Measurements from ENCODE around the gene SLC30A7.

The SLC30A7 gene

DNA sequence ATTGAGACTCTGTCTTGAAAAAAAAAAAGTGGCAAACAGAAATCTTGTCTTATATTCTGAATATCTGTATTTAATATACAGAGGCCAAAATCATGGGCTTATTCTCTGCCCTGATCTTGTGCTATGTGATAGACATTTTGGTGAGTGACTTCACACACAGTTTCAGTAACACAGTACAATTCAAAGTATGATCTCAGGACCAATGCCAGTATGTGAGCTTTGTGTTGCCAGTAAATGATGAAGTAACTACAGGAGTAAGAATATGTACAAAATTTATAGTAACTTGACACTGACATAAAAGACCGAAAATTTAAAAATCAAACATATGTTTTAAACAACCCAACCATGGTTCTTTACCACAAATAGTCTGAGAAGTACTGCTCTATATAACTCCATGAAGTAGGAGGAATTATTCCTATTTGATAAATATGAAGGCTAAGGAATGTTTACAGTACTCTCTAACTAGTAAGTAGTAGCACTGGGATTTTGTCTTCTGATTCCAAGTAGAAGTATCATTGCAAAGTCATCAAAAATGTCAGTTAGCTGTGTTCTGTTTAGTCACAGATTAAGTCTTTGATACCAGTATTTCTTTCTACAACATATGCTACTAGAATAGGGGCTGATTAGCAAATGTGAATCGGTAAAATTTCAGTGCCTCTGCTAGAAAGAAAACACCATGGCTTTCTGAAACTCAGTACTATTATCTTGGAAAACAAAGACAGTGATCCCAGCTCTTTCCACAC, 104.4 kb downstream of the SLC30A7 start:
- Histone ChIP-seq H3K9me2 (replicated peaks; ENCODE audit: control insufficient read depth, low read length) (no peaks in the 10 kb centered on the region), H3K36me3 (ENCODE audit: control insufficient read depth, low read length) (peaks cover 23% of the 10 kb centered on the region), H3K4me2 (ENCODE audit: low read length) (no peak overlapping the region), H3K79me2 (ENCODE audit: control insufficient read depth, low read length) (no peaks in the 10 kb centered on the region), H3K27me3 (ENCODE audit: control insufficient read depth, low read length) (no peaks in the 10 kb centered on the region), H3K4me3 (ENCODE audit: low read length) (no peak overlapping the region), H3F3A (ENCODE audit: control insufficient read depth, insufficient read depth) (no peaks in the 10 kb centered on the region), H4K20me1 (ENCODE audit: control insufficient read depth, insufficient read depth, low read depth, low read length) (no peaks in the 10 kb centered on the region), H3K4me1 (ENCODE audit: control insufficient read depth, low read length) (peaks cover 7% of the 10 kb centered on the region), H3K27ac (ENCODE audit: low read depth, low read length) (no peak overlapping the region), H3K9me3 (ENCODE audit: control insufficient read depth, insufficient read depth, low read length) (no peaks in the 10 kb centered on the region)
- TF ChIP-seq EZH2phosphoT487 (IDR thresholded peaks at IDR 0.05; ENCODE audit: borderline replicate concordance, low read length), result no peak
- TF ChIP-seq, protein P1, sequence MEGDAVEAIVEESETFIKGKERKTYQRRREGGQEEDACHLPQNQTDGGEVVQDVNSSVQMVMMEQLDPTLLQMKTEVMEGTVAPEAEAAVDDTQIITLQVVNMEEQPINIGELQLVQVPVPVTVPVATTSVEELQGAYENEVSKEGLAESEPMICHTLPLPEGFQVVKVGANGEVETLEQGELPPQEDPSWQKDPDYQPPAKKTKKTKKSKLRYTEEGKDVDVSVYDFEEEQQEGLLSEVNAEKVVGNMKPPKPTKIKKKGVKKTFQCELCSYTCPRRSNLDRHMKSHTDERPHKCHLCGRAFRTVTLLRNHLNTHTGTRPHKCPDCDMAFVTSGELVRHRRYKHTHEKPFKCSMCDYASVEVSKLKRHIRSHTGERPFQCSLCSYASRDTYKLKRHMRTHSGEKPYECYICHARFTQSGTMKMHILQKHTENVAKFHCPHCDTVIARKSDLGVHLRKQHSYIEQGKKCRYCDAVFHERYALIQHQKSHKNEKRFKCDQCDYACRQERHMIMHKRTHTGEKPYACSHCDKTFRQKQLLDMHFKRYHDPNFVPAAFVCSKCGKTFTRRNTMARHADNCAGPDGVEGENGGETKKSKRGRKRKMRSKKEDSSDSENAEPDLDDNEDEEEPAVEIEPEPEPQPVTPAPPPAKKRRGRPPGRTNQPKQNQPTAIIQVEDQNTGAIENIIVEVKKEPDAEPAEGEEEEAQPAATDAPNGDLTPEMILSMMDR (IDR thresholded peaks at IDR 0.05; ENCODE audit: low read depth, low read length, poor library complexity, severe bottlenecking), result no peak

DNA sequence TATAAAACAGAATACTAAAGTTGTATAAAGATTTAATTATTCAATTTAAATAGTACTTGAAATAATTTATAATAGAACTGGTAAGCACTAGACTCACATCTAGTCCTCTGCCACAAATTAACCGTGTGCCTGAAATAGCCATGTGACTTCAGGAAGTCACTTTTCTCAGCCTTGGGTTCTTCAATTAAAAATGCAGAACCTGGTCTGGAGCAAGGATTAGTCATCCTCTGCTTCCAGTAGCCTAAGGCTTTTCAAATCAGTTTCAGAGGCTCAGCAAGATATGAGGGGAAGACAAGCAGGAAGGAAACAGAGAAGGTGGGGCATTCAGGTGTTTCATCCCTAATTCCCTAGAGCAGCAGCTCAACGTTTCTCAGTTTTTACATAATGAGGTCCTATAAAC, 106.7 kb downstream of the SLC30A7 start:
- Histone ChIP-seq H3K4me1 (ENCODE audit: control insufficient read depth, low read length) (peaks cover 7% of the 10 kb centered on the region), H3K79me2 (ENCODE audit: control insufficient read depth, low read length) (no peaks in the 10 kb centered on the region), H3K9me3 (ENCODE audit: control insufficient read depth, insufficient read depth, low read length) (no peaks in the 10 kb centered on the region), H3K4me3 (ENCODE audit: low read length) (no peak overlapping the region), H3K27ac (ENCODE audit: low read depth, low read length) (no peak overlapping the region), H3F3A (ENCODE audit: control insufficient read depth, insufficient read depth) (no peaks in the 10 kb centered on the region), H3K27me3 (ENCODE audit: control insufficient read depth, low read length) (no peaks in the 10 kb centered on the region), H3K4me2 (ENCODE audit: low read length) (no peak overlapping the region), H4K20me1 (ENCODE audit: control insufficient read depth, insufficient read depth, low read depth, low read length) (no peaks in the 10 kb centered on the region), H3K9me2 (replicated peaks; ENCODE audit: control insufficient read depth, low read length) (no peaks in the 10 kb centered on the region), H3K36me3 (ENCODE audit: control insufficient read depth, low read length) (peaks cover 22% of the 10 kb centered on the region)
- TF ChIP-seq, protein P1 (IDR thresholded peaks at IDR 0.05; ENCODE audit: low read depth, low read length, poor library complexity, severe bottlenecking), result no peak
- TF ChIP-seq EZH2phosphoT487 (IDR thresholded peaks at IDR 0.05; ENCODE audit: borderline replicate concordance, low read length), result no peak

DNA sequence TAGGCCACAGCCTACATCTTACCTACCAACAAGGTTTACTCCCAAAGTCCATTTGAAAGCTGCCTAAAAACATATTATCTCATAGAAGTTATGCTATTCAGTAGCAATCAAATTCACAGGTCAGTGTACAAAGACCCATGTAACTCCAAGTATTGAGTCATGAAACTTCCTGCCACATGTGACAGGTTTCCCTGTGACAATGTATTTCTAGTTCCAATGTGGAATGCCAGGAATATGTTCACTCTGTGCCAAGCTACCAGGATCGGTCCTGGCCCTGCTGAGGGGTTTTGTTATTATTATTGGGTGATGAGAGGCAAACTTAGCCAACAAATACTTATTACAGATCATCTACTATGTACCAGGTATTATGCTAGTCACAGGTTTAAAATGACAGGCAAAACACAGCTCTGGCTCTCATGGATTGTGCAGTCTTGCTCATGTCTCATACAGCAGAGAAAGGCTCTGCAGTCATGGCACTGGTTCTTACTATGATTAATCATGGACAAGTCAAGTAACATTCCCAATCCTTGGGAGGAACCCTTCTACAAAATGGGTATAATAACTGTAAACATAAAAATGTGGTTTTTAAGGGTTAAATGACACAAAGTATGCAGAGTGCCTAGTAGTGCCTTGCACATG, 107.2 kb downstream of the SLC30A7 start:
- H3K9me3 ChIP-seq (ENCODE audit: control insufficient read depth, insufficient read depth, low read length), result no peaks in the 10 kb centered on the region
- H3K36me3 ChIP-seq (ENCODE audit: control insufficient read depth, low read length), result peaks cover 22% of the 10 kb centered on the region
- H3F3A ChIP-seq (ENCODE audit: control insufficient read depth, insufficient read depth), result no peaks in the 10 kb centered on the region
- peaks cover 7% of the 10 kb centered on the region for H3K4me1 ChIP-seq (ENCODE audit: control insufficient read depth, low read length)
- no peak overlapping the region for H3K4me3 ChIP-seq (ENCODE audit: low read length)
- no peak overlapping the region for H3K27ac ChIP-seq (ENCODE audit: low read depth, low read length)
- no peak overlapping the region for H3K4me2 ChIP-seq (ENCODE audit: low read length)
- H4K20me1 ChIP-seq (ENCODE audit: control insufficient read depth, insufficient read depth, low read depth, low read length), result no peaks in the 10 kb centered on the region
- no peaks in the 10 kb centered on the region for H3K79me2 ChIP-seq (ENCODE audit: control insufficient read depth, low read length)
- no peaks in the 10 kb centered on the region for H3K9me2 ChIP-seq (replicated peaks; ENCODE audit: control insufficient read depth, low read length)
- H3K27me3 ChIP-seq (ENCODE audit: control insufficient read depth, low read length), result no peaks in the 10 kb centered on the region
- TF ChIP-seq, protein P1 (IDR thresholded peaks at IDR 0.05; ENCODE audit: low read depth, low read length, poor library complexity, severe bottlenecking), result no peak
- TF ChIP-seq EZH2phosphoT487 (IDR thresholded peaks at IDR 0.05; ENCODE audit: borderline replicate concordance, low read length), result no peak

Measured in DOHH2 (cell line).